A549 treated with AZD9567 at 1 μM for 4 hours (cell line): ENCODE data around the gene SERPINB6. TPM values are rescaled to one million over a fixed set of nuclear protein-coding genes. Genes with fewer than 3 reads are reported as not detected.

ENCODE experiments used
- total RNA-seq: library from RNA; stranded (reverse); fragments of 200-300 nt; extraction: Qiagen RNA extraction; gene quantifications from 5 replicates; pipeline ENCODE4 v1.2.3, GENCODE V29; 2022; ENCODE audit not compliant: insufficient read depth

The SERPINB6 gene
- 125 to 132 TPM (median 129 TPM) in 5 replicates for total RNA-seq

GRCh38 chr6:2971420-2972218 lies at the start of gene SERPINB6:
Gene SERPINB6, minus strand, starts transcription at chr6:2971567. Its CDS starts 12,235 bp downstream, at chr6:2959332.

GRCh38 chr6:2999618-3000557 lies 28.5 kb upstream of the SERPINB6 start, which contains the start of gene NQO2:
Gene NQO2, plus strand, starts transcription at chr6:2999894. Its CDS starts 6,659 bp downstream, at chr6:3006553.

Other genes starting within 250 kb of the SERPINB6 start
- gene MYLK4, start 220.6 kb downstream of the SERPINB6 start, total RNA-seq, result 0.11 to 0.86 TPM (median 0.15 TPM) in 5 replicates
- 31.8 to 39.5 TPM (median 37.0 TPM) in 5 replicates for gene WRNIP1, start 206.2 kb downstream of the SERPINB6 start, total RNA-seq
- gene SERPINB1, start 129.7 kb downstream of the SERPINB6 start, total RNA-seq, result 42.8 to 58.7 TPM (median 47.1 TPM) in 5 replicates
- gene SERPINB9, start 68.3 kb downstream of the SERPINB6 start, total RNA-seq, result 7.3 to 11.6 TPM (median 8.7 TPM) in 5 replicates
- 67.3 to 78.2 TPM (median 74.7 TPM) in 5 replicates for gene NQO2, start 28.3 kb upstream of the SERPINB6 start, total RNA-seq
- gene RIPK1, start 96.9 kb upstream of the SERPINB6 start, total RNA-seq, result 12.7 to 14.1 TPM (median 12.8 TPM) in 5 replicates
- 23.1 to 25.6 TPM (median 24.8 TPM) in 5 replicates for gene BPHL, start 147.1 kb upstream of the SERPINB6 start, total RNA-seq
- gene TUBB2A, start 186.0 kb upstream of the SERPINB6 start, total RNA-seq, result 87.1 to 113 TPM (median 110 TPM) in 5 replicates